Activated naive CD8-positive, alpha-beta T cell (primary cell): ENCODE measurements around the gene HIRA.

Experiments
- H3K27ac Mint-ChIP-seq: one replicate; pipeline ENCODE4 v1.8.0; 2021; ENCODE audit warnings: mixed read lengths
- H3K27me3 Mint-ChIP-seq: one replicate; pipeline ENCODE4 v1.8.0; 2021; ENCODE audit warnings: mixed read lengths
- H3K36me3 Mint-ChIP-seq: one replicate; pipeline ENCODE4 v1.8.0; 2021; ENCODE audit warnings: mixed read lengths
- H3K4me1 Mint-ChIP-seq: one replicate; pipeline ENCODE4 v1.8.0; 2021; ENCODE audit warnings: low read depth, mixed read lengths
- H3K4me3 Mint-ChIP-seq: one replicate; pipeline ENCODE4 v1.8.0; 2021; ENCODE audit warnings: mild to moderate bottlenecking, mixed read lengths
- H3K9me3 Mint-ChIP-seq: one replicate; pipeline ENCODE4 v1.8.0; 2021; ENCODE audit warnings: low read depth, mixed read lengths

Gene HIRA

DNA sequence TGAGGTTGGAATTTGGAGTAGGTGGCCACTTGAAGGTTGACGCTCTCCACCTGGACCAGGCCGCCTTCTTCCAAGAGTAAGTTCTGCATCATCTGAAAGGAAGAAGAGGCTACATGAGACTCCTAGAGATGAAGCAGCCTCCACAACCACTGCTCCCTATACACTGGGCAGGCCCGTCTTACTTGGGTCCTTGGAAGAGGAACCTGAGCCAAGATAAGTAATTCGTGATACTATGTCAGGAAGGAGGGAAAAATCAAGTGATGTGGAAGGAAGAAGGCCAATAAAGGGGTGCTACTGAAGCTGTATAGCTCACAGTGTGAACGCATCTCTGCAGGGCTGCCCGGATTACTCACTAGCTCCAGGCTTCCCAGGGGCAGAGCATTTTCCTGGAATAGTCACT, 36.4 kb upstream of the HIRA start:
- H3K4me1 Mint-ChIP-seq, result no peaks in the 10 kb centered on the region
- no peaks in the 10 kb centered on the region for H3K9me3 Mint-ChIP-seq
- no peaks in the 10 kb centered on the region for H3K27me3 Mint-ChIP-seq
- no peak overlapping the region for H3K4me3 Mint-ChIP-seq
- H3K36me3 Mint-ChIP-seq, result no peaks in the 10 kb centered on the region
- H3K27ac Mint-ChIP-seq, result no peak overlapping the region

GRCh38 chr22:19466848-19467752, 35.6 kb upstream of the HIRA start:
- no peak overlapping the region for H3K27ac Mint-ChIP-seq
- no peak overlapping the region for H3K4me3 Mint-ChIP-seq
- H3K4me1 Mint-ChIP-seq, result no peaks in the 10 kb centered on the region
- no peaks in the 10 kb centered on the region for H3K27me3 Mint-ChIP-seq
- H3K9me3 Mint-ChIP-seq, result no peaks in the 10 kb centered on the region
- no peaks in the 10 kb centered on the region for H3K36me3 Mint-ChIP-seq

DNA sequence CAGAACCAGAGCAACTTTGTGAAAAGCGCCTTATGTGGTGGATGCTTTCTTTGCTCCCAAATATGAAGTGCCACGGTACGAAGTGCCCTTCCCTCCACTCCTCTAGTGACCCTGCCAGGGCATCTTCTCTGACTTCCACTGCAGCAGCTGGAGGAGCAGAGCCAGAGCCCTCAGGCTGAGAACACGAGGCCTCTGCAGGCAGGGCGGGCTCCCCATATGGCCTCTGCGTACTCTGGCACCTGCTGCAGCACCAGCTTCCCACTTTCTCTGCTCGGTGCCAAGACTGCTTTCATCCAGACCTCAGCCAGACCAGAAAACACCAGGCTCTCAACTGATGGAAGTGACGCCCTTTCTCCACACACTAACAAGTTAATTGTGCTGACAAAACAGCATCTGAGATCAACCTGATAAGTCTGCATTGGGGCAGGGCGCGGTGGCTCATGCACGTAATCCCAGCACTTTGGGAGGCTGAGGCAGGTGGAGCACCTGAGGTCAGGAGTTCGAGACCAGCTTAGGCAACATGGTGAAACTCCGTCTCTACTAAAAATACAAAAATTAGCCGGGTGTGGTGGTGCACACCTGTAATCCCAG, 34.7 kb upstream of the HIRA start:
- Mint-ChIP-seq H3K9me3 (no peaks in the 10 kb centered on the region), H3K4me3 (no peak overlapping the region), H3K4me1 (no peaks in the 10 kb centered on the region), H3K27me3 (no peaks in the 10 kb centered on the region), H3K27ac (no peak overlapping the region), H3K36me3 (no peaks in the 10 kb centered on the region)

DNA sequence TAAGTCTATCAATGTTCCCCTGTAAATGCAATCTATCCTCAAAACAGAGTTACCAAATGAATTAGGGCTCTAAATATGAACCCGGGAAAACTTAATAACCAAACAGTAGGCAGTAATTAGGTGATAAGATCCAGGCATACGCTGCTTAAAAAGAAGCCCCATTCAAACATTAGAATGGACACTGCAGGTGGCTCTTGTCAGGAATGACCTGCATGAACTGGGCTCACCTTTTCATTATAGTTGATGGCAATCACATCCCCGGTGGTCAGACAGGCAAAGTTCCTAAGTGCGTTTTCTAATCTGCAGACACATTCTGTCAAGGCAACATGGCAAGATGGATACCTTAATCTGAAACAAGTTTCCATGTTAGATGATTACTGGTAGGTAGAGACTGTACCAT, 33.4 kb upstream of the HIRA start:
- Mint-ChIP-seq H3K4me3 (no peak overlapping the region), H3K4me1 (no peaks in the 10 kb centered on the region), H3K36me3 (no peaks in the 10 kb centered on the region), H3K27me3 (no peaks in the 10 kb centered on the region), H3K27ac (no peak overlapping the region), H3K9me3 (no peaks in the 10 kb centered on the region)

GRCh38 chr22:19464546-19464945, 33.0 kb upstream of the HIRA start:
- Mint-ChIP-seq H3K36me3 (no peaks in the 10 kb centered on the region), H3K4me1 (no peaks in the 10 kb centered on the region), H3K4me3 (no peak overlapping the region), H3K27ac (no peak overlapping the region), H3K9me3 (no peaks in the 10 kb centered on the region), H3K27me3 (no peaks in the 10 kb centered on the region)

- Mint-ChIP-seq H3K27me3 (no peaks in the 10 kb centered on the region), H3K27ac (no peak overlapping the region), H3K4me1 (no peaks in the 10 kb centered on the region), H3K9me3 (no peaks in the 10 kb centered on the region), H3K36me3 (no peaks in the 10 kb centered on the region), H3K4me3 (no peak overlapping the region)
These were observed 32.2 kb upstream of the HIRA start for GRCh38 chr22:19463491-19464469.

DNA sequence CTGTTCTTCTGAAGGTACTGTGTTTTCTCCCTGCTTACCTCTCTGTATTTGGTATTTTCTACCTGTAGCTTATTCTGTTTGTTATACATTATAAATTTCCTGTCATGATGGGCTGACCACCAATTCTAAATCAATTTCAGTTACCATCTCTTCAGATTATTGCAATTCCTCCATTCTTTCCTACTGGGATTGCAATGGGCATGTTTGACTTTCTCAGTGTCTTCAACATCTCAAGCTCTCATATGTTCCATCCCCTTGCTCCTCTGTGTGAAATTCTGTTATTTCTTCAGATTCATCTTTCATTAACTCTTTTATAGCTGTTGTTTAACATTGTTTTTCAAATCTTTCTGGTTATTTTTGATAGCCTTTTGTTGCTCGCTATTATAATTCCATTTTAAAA, 31.5 kb upstream of the HIRA start:
- H3K27ac Mint-ChIP-seq, result no peak overlapping the region
- no peaks in the 10 kb centered on the region for H3K9me3 Mint-ChIP-seq
- no peaks in the 10 kb centered on the region for H3K27me3 Mint-ChIP-seq
- no peaks in the 10 kb centered on the region for H3K36me3 Mint-ChIP-seq
- no peak overlapping the region for H3K4me3 Mint-ChIP-seq
- no peaks in the 10 kb centered on the region for H3K4me1 Mint-ChIP-seq

- H3K4me1 Mint-ChIP-seq, result no peaks in the 10 kb centered on the region
- no peaks in the 10 kb centered on the region for H3K27me3 Mint-ChIP-seq
- no peaks in the 10 kb centered on the region for H3K9me3 Mint-ChIP-seq
- no peak overlapping the region for H3K4me3 Mint-ChIP-seq
- no peak overlapping the region for H3K27ac Mint-ChIP-seq
- H3K36me3 Mint-ChIP-seq, result no peaks in the 10 kb centered on the region
These were observed 30.0 kb upstream of the HIRA start for GRCh38 chr22:19461506-19461905.

DNA sequence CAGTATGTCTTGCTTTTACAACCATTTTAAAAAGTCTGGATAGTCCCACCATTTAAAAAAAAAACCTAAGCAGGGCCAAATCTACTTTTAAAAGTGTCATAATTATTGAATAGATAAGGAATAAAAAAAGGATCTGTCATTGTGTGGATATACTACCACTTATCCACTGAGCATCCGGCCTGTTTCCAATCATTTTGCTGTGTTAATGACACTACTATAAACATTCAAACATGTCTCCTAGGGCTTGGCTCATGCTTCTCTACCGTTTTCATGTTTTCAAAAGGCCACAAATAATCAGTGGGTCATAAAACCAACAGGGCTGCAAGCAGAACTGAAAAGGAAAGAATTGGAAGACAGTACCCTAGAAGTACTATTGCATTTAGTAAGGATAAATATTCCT, 28.5 kb upstream of the HIRA start:
- H3K4me1 Mint-ChIP-seq, result no peaks in the 10 kb centered on the region
- peaks cover 5% of the 10 kb centered on the region for H3K36me3 Mint-ChIP-seq
- H3K9me3 Mint-ChIP-seq, result no peaks in the 10 kb centered on the region
- H3K27ac Mint-ChIP-seq, result no peak overlapping the region
- no peaks in the 10 kb centered on the region for H3K27me3 Mint-ChIP-seq
- no peak overlapping the region for H3K4me3 Mint-ChIP-seq

DNA sequence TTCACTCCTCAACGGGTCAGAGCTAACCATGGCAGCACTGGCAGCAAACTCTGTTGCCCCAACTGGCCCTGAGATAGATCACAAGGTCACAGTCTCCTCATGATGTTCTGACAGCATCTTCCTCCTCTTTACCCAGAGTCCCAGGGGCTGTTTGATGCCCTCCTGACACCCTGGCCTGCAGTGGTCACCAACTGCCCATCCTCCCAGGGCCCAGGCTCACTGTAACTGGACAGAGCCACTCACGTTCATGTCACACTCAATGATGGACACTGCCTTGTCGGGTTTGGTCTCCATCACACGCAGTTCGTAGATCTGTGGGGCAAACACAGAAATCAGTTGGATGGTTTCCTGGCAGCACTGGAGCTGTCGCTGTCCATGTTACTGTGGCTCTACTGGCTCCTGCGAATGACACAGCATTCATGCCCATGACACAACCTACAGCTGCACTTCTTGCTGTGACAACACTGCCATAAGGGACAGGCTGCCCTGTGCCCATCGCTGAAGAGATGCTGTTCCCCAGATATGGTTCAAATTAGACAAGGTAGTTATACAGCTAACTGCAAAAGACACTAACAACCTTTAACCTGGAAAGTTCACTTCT, 26.4 kb upstream of the HIRA start:
- H3K27me3 Mint-ChIP-seq, result no peaks in the 10 kb centered on the region
- H3K27ac Mint-ChIP-seq, result no peak overlapping the region
- H3K9me3 Mint-ChIP-seq, result no peaks in the 10 kb centered on the region
- H3K4me3 Mint-ChIP-seq, result no peak overlapping the region
- H3K36me3 Mint-ChIP-seq, result peaks cover 9% of the 10 kb centered on the region
- peaks cover 5% of the 10 kb centered on the region for H3K4me1 Mint-ChIP-seq

- Mint-ChIP-seq H3K27me3 (no peaks in the 10 kb centered on the region), H3K36me3 (peaks cover 12% of the 10 kb centered on the region), H3K4me1 (peaks cover 5% of the 10 kb centered on the region), H3K9me3 (no peaks in the 10 kb centered on the region), H3K4me3 (no peak overlapping the region), H3K27ac (no peak overlapping the region)
These were observed 25.0 kb upstream of the HIRA start for GRCh38 chr22:19456541-19456940.

- Mint-ChIP-seq H3K4me1 (peaks cover 5% of the 10 kb centered on the region), H3K9me3 (no peaks in the 10 kb centered on the region), H3K27me3 (no peaks in the 10 kb centered on the region), H3K36me3 (peaks cover 12% of the 10 kb centered on the region), H3K27ac (peak overlapping the region; percentile 64), H3K4me3 (no peak overlapping the region)
These were observed 24.2 kb upstream of the HIRA start for GRCh38 chr22:19455585-19456370.

DNA sequence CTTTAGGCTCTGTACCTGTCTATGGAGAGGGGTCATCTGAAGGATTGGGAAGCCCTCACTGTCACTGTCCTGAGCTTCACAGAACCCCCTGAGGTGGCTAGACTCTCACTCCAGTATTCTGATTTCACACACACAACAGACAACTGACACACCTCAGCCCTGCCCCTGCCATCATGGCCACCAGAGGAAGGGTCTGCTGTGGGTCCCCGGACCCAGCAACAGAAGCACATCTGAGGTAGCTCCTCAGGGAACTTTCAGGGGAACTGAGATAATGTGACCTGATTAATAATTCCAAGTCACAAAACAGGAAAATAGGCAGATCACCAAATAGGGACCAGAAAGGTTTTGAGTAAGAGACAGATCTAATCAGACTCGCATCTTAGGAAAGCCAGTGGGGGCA, 23.5 kb upstream of the HIRA start:
- no peaks in the 10 kb centered on the region for H3K9me3 Mint-ChIP-seq
- peaks cover 12% of the 10 kb centered on the region for H3K36me3 Mint-ChIP-seq
- peaks cover 5% of the 10 kb centered on the region for H3K4me1 Mint-ChIP-seq
- H3K27me3 Mint-ChIP-seq, result no peaks in the 10 kb centered on the region
- H3K27ac Mint-ChIP-seq, result peak overlapping the region; percentile 64
- H3K4me3 Mint-ChIP-seq, result no peak overlapping the region

DNA sequence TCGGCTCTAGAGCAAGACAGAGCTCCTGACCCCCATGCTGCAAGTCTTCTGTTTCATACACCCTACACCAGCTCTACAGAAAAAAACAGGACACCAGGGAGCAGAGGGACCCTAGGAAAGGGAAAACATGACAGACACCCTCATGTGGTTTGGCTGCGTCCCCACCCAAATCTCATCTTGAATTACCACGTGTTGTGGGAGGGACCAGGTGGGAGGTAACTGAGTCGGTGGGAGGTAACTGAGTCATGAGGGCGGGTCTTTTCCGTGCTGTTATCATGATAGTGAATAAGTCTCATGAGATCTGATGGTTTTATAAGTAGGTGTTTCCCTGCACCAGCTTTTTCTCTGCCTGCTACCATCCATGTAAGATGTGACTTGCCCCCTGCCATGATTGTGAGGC, 22.6 kb upstream of the HIRA start:
- H3K4me3 Mint-ChIP-seq, result no peak overlapping the region
- H3K36me3 Mint-ChIP-seq, result peaks cover 12% of the 10 kb centered on the region
- H3K27ac Mint-ChIP-seq, result peak overlapping the region; percentile 34
- no peaks in the 10 kb centered on the region for H3K9me3 Mint-ChIP-seq
- no peaks in the 10 kb centered on the region for H3K27me3 Mint-ChIP-seq
- H3K4me1 Mint-ChIP-seq, result peaks cover 9% of the 10 kb centered on the region
